C4-2B (cell line): ENCODE measurements around the gene USP51.
"Not testable (repeated sequence)": the region's sequence is repeated elsewhere in the genome, so short reads cannot be mapped to it uniquely, and the experiment has no call there.

ENCODE experiments used
- CTCF ChIP-seq: fragments of 450-650 bp; conservative IDR thresholded peaks from 2 replicates; pipeline ENCODE4 v1.5.1; 2017; ENCODE audit warnings: mild to moderate bottlenecking
- ZFX ChIP-seq: fragments of 450-650 bp; IDR thresholded peaks from 2 replicates; pipeline ENCODE4 v1.6.1; 2017

- TF ChIP-seq CTCF, ZFX: not testable (repeated sequence)
Observed at GRCh38 chrX:55508410-55509152, 18.9 kb upstream of the USP51 start.
